Thyroid gland (tissue), 4 donors: Measurements from ENCODE around the gene PLCB1.

ENCODE experiments used
- CTCF ChIP-seq, 6 experiments: fragments of 200-600 bp in 3 of 6; fragments of 450-650 bp in 3 of 6; sonication (generic) in 3 of 6; IDR thresholded peaks; one replicate each; pipeline ENCODE4 v1.5.1; 2016 to 2019; ENCODE audit warnings: antibody characterized with exemption in 6 of 6, mild to moderate bottlenecking in 2 of 6, inconsistent platforms in 1 of 6, moderate library complexity in 1 of 6
- POLR2A ChIP-seq, 2 donors: fragments of 450-650 bp; IDR thresholded peaks; one replicate each; pipeline ENCODE4 v1.6.1; 2017; ENCODE audit warnings: antibody characterized with exemption in 2 of 2, mild to moderate bottlenecking in 2 of 2, moderate library complexity in 1 of 2

GRCh38 chr20:8082989-8083388, 49.1 kb upstream of the PLCB1 start:
- TF ChIP-seq POLR2A (IDR thresholded peaks at IDR 0.05) (no peak), CTCF (IDR thresholded peaks at IDR 0.05) (no peak)
